ENCODE results near the gene LNX1. TPM values are rescaled to one million over a fixed set of nuclear protein-coding genes. Genes with fewer than 3 reads are reported as not detected.

LNX1 gene
- total and polyA plus RNA-seq, 5 donors from 2014 or later, result 0.25 to 0.42 (median 0.32) TPM; not detected in 1

GRCh38 chr4:53553486-53554210, 37.6 kb downstream of the LNX1 start:
- H3K27me3 ChIP-seq (ENCODE audit: control insufficient read depth, insufficient read depth, low read length), result no peaks in the 10 kb centered on the region
- peaks cover 0 to 3% (median 2%) of the 10 kb centered on the region in 7 donors for H3K9me3 Mint-ChIP-seq
- no peak overlapping the region for H3K27ac Mint-ChIP-seq
- H3K27ac ChIP-seq (ENCODE audit: insufficient read depth, low read length, poor library complexity, severe bottlenecking), result no peak overlapping the region
- no peaks in the 10 kb centered on the region for H3K36me3 ChIP-seq (ENCODE audit: control insufficient read depth, insufficient read depth, low read length)
- DNase-seq, result no peak
- ATAC-seq (ENCODE audit: low read depth in 2 of 2), result no peak
- no peak overlapping the region for H3K4me3 ChIP-seq (ENCODE audit: low read depth, low read length)
- no peaks in the 10 kb centered on the region for H3K36me3 Mint-ChIP-seq
- H3K4me1 Mint-ChIP-seq, result no peaks in the 10 kb centered on the region
- no peaks in the 10 kb centered on the region for H3K9me3 ChIP-seq (ENCODE audit: control insufficient read depth in 2 of 2, low read length in 2 of 2)
- peaks cover 9% of the 10 kb centered on the region for H3K27me3 Mint-ChIP-seq
- H3K4me1 ChIP-seq (ENCODE audit: control insufficient read depth, insufficient read depth, low read length, poor library complexity, severe bottlenecking), result no peaks in the 10 kb centered on the region
- no peak overlapping the region for H3K4me3 Mint-ChIP-seq

GRCh38 chr4:53552711-53553110, 38.6 kb downstream of the LNX1 start:
- H3K9me3 Mint-ChIP-seq, result peaks cover 0 to 5% (median 2%) of the 10 kb centered on the region in 7 donors
- no peak overlapping the region for H3K27ac Mint-ChIP-seq
- DNase-seq (no peak), ATAC-seq (ENCODE audit: low read depth in 2 of 2) (no peak)
- no peak overlapping the region for H3K4me3 Mint-ChIP-seq
- Histone ChIP-seq H3K4me1 (ENCODE audit: control insufficient read depth, insufficient read depth, low read length, poor library complexity, severe bottlenecking) (no peaks in the 10 kb centered on the region), H3K27me3 (ENCODE audit: control insufficient read depth, insufficient read depth, low read length) (no peaks in the 10 kb centered on the region), H3K9me3 (ENCODE audit: control insufficient read depth in 2 of 2, low read length in 2 of 2) (no peaks in the 10 kb centered on the region), H3K4me3 (ENCODE audit: low read depth, low read length) (no peak overlapping the region), H3K27ac (ENCODE audit: insufficient read depth, low read length, poor library complexity, severe bottlenecking) (no peak overlapping the region), H3K36me3 (ENCODE audit: control insufficient read depth, insufficient read depth, low read length) (no peaks in the 10 kb centered on the region)
- H3K36me3 Mint-ChIP-seq, result no peaks in the 10 kb centered on the region
- H3K4me1 Mint-ChIP-seq, result no peaks in the 10 kb centered on the region
- H3K27me3 Mint-ChIP-seq, result peaks cover 6% of the 10 kb centered on the region

GRCh38 chr4:53551958-53552357, 39.3 kb downstream of the LNX1 start:
- H3K4me1 Mint-ChIP-seq, result no peaks in the 10 kb centered on the region
- H3K9me3 Mint-ChIP-seq, result peaks cover 0 to 5% (median 2%) of the 10 kb centered on the region in 7 donors
- H3K27me3 Mint-ChIP-seq, result peaks cover 13% of the 10 kb centered on the region
- no peak overlapping the region for H3K4me3 Mint-ChIP-seq
- no peaks in the 10 kb centered on the region for H3K4me1 ChIP-seq (ENCODE audit: control insufficient read depth, insufficient read depth, low read length, poor library complexity, severe bottlenecking)
- DNase-seq (no peak), ATAC-seq (ENCODE audit: low read depth in 2 of 2) (no peak)
- H3K9me3 ChIP-seq (ENCODE audit: control insufficient read depth in 2 of 2, low read length in 2 of 2), result no peaks in the 10 kb centered on the region
- H3K27ac ChIP-seq (ENCODE audit: insufficient read depth, low read length, poor library complexity, severe bottlenecking), result no peak overlapping the region
- H3K4me3 ChIP-seq (ENCODE audit: low read depth, low read length), result no peak overlapping the region
- H3K27ac Mint-ChIP-seq, result no peak overlapping the region
- no peaks in the 10 kb centered on the region for H3K36me3 Mint-ChIP-seq
- H3K27me3 ChIP-seq (ENCODE audit: control insufficient read depth, insufficient read depth, low read length), result no peaks in the 10 kb centered on the region
- no peaks in the 10 kb centered on the region for H3K36me3 ChIP-seq (ENCODE audit: control insufficient read depth, insufficient read depth, low read length)

GRCh38 chr4:53551281-53551864, 39.9 kb downstream of the LNX1 start:
- no peak overlapping the region for H3K27ac ChIP-seq (ENCODE audit: insufficient read depth, low read length, poor library complexity, severe bottlenecking)
- H3K4me1 ChIP-seq (ENCODE audit: control insufficient read depth, insufficient read depth, low read length, poor library complexity, severe bottlenecking), result no peaks in the 10 kb centered on the region
- H3K27me3 ChIP-seq (ENCODE audit: control insufficient read depth, insufficient read depth, low read length), result no peaks in the 10 kb centered on the region
- no peaks in the 10 kb centered on the region for H3K9me3 ChIP-seq (ENCODE audit: control insufficient read depth in 2 of 2, low read length in 2 of 2)
- no peaks in the 10 kb centered on the region for H3K36me3 Mint-ChIP-seq
- no peaks in the 10 kb centered on the region for H3K36me3 ChIP-seq (ENCODE audit: control insufficient read depth, insufficient read depth, low read length)
- H3K27me3 Mint-ChIP-seq, result peaks cover 16% of the 10 kb centered on the region
- H3K27ac Mint-ChIP-seq, result no peak overlapping the region
- H3K9me3 Mint-ChIP-seq, result peaks cover 0 to 5% (median 2%) of the 10 kb centered on the region in 7 donors
- ATAC-seq (ENCODE audit: low read depth in 2 of 2) (no peak), DNase-seq (no peak)
- H3K4me1 Mint-ChIP-seq, result no peaks in the 10 kb centered on the region
- no peak overlapping the region for H3K4me3 ChIP-seq (ENCODE audit: low read depth, low read length)
- no peak overlapping the region for H3K4me3 Mint-ChIP-seq

GRCh38 chr4:53548662-53549061, 42.6 kb downstream of the LNX1 start:
- H3K27ac ChIP-seq (ENCODE audit: insufficient read depth, low read length, poor library complexity, severe bottlenecking), result no peak overlapping the region
- no peaks in the 10 kb centered on the region for H3K9me3 ChIP-seq (ENCODE audit: control insufficient read depth in 2 of 2, low read length in 2 of 2)
- Mint-ChIP-seq H3K27ac (no peak overlapping the region), H3K4me1 (no peaks in the 10 kb centered on the region), H3K4me3 (no peak overlapping the region), H3K27me3 (peaks cover 20% of the 10 kb centered on the region), H3K36me3 (no peaks in the 10 kb centered on the region), H3K9me3 (peaks cover 0 to 5% (median 3%) of the 10 kb centered on the region in 7 donors)
- H3K4me1 ChIP-seq (ENCODE audit: control insufficient read depth, insufficient read depth, low read length, poor library complexity, severe bottlenecking), result no peaks in the 10 kb centered on the region
- no peak overlapping the region for H3K4me3 ChIP-seq (ENCODE audit: low read depth, low read length)
- DNase-seq (no peak), ATAC-seq (ENCODE audit: low read depth in 2 of 2) (no peak)
- H3K36me3 ChIP-seq (ENCODE audit: control insufficient read depth, insufficient read depth, low read length), result no peaks in the 10 kb centered on the region
- H3K27me3 ChIP-seq (ENCODE audit: control insufficient read depth, insufficient read depth, low read length), result no peaks in the 10 kb centered on the region

GRCh38 chr4:53547983-53548382, 43.3 kb downstream of the LNX1 start:
- H3K9me3 ChIP-seq (ENCODE audit: control insufficient read depth in 2 of 2, low read length in 2 of 2), result no peaks in the 10 kb centered on the region
- Mint-ChIP-seq H3K4me3 (no peak overlapping the region), H3K36me3 (no peaks in the 10 kb centered on the region), H3K27ac (no peak overlapping the region), H3K27me3 (peaks cover 20% of the 10 kb centered on the region), H3K9me3 (peaks cover 0 to 5% (median 3%) of the 10 kb centered on the region in 7 donors), H3K4me1 (no peaks in the 10 kb centered on the region)
- no peaks in the 10 kb centered on the region for H3K27me3 ChIP-seq (ENCODE audit: control insufficient read depth, insufficient read depth, low read length)
- ATAC-seq (ENCODE audit: low read depth in 2 of 2), result no peak
- DNase-seq, result no peak
- H3K4me1 ChIP-seq (ENCODE audit: control insufficient read depth, insufficient read depth, low read length, poor library complexity, severe bottlenecking), result no peaks in the 10 kb centered on the region
- H3K36me3 ChIP-seq (ENCODE audit: control insufficient read depth, insufficient read depth, low read length), result no peaks in the 10 kb centered on the region
- H3K4me3 ChIP-seq (ENCODE audit: low read depth, low read length), result no peak overlapping the region
- no peak overlapping the region for H3K27ac ChIP-seq (ENCODE audit: insufficient read depth, low read length, poor library complexity, severe bottlenecking)

- Histone ChIP-seq H3K9me3 (ENCODE audit: control insufficient read depth in 2 of 2, low read length in 2 of 2) (no peaks in the 10 kb centered on the region), H3K4me1 (ENCODE audit: control insufficient read depth, insufficient read depth, low read length, poor library complexity, severe bottlenecking) (no peaks in the 10 kb centered on the region), H3K27ac (ENCODE audit: insufficient read depth, low read length, poor library complexity, severe bottlenecking) (no peak overlapping the region), H3K36me3 (ENCODE audit: control insufficient read depth, insufficient read depth, low read length) (no peaks in the 10 kb centered on the region), H3K27me3 (ENCODE audit: control insufficient read depth, insufficient read depth, low read length) (no peaks in the 10 kb centered on the region), H3K4me3 (ENCODE audit: low read depth, low read length) (no peak overlapping the region)
- Mint-ChIP-seq H3K27me3 (peaks cover 22% of the 10 kb centered on the region), H3K4me3 (no peak overlapping the region), H3K36me3 (no peaks in the 10 kb centered on the region), H3K27ac (no peak overlapping the region), H3K4me1 (no peaks in the 10 kb centered on the region), H3K9me3 (peaks cover 0 to 5% (median 3%) of the 10 kb centered on the region in 7 donors)
- DNase-seq (no peak), ATAC-seq (ENCODE audit: low read depth in 2 of 2) (no peak)
Observed at GRCh38 chr4:53545942-53546581, 45.2 kb downstream of the LNX1 start.
